ENCODE results near the gene IPO5.
"Not testable (repeated sequence)": the region's sequence is repeated elsewhere in the genome, so short reads cannot be mapped to it uniquely, and the experiment has no call there.

The IPO5 gene

GRCh38 chr13:97948041-97948440, 5.4 kb upstream of the IPO5 start:
- no peak for DNase-seq (ENCODE audit: low read depth in 2 of 2, low spot score in 1 of 2)

GRCh38 chr13:97949316-97949715, 4.2 kb upstream of the IPO5 start:
- not testable (repeated sequence) for DNase-seq (ENCODE audit: low read depth in 2 of 2, low spot score in 1 of 2)

GRCh38 chr13:97951376-97951775, 2.1 kb upstream of the IPO5 start:
- DNase-seq (ENCODE audit: low read depth in 2 of 2, low spot score in 1 of 2), result no peak

GRCh38 chr13:97952831-97953230, 644 bp upstream of the IPO5 start:
- DNase-seq (ENCODE audit: low read depth in 2 of 2, low spot score in 1 of 2), result not testable (repeated sequence)

- no peak for DNase-seq (ENCODE audit: low read depth in 2 of 2, low spot score in 1 of 2)
These were observed 7.9 kb downstream of the IPO5 start for GRCh38 chr13:97961340-97961739.

GRCh38 chr13:97962887-97963286, 9.4 kb downstream of the IPO5 start:
- DNase-seq (ENCODE audit: low read depth in 2 of 2, low spot score in 1 of 2), result no peak

- no peak for DNase-seq (ENCODE audit: low read depth in 2 of 2, low spot score in 1 of 2)
These were observed 13.8 kb downstream of the IPO5 start for GRCh38 chr13:97967226-97967625.

GRCh38 chr13:97967948-97968347, 14.5 kb downstream of the IPO5 start:
- DNase-seq (ENCODE audit: low read depth in 2 of 2, low spot score in 1 of 2), result no peak

- no peak for DNase-seq (ENCODE audit: low read depth in 2 of 2, low spot score in 1 of 2)
These were observed 18.0 kb downstream of the IPO5 start for GRCh38 chr13:97971519-97971918.

- DNase-seq (ENCODE audit: low read depth in 2 of 2, low spot score in 1 of 2), result no peak
These were observed 21.3 kb downstream of the IPO5 start for GRCh38 chr13:97974773-97975172.

GRCh38 chr13:97975280-97975847, 21.9 kb downstream of the IPO5 start:
- no peak for DNase-seq (ENCODE audit: low read depth in 2 of 2, low spot score in 1 of 2)

GRCh38 chr13:97975848-97976609, 22.6 kb downstream of the IPO5 start:
- DNase-seq (ENCODE audit: low read depth in 2 of 2, low spot score in 1 of 2), result peak; percentile 69 to 79

GRCh38 chr13:97976610-97977521, 23.4 kb downstream of the IPO5 start:
- peak in 1 of 2 donors; percentile 9 for DNase-seq (ENCODE audit: low read depth in 2 of 2, low spot score in 1 of 2)

- DNase-seq (ENCODE audit: low read depth in 2 of 2, low spot score in 1 of 2), result no peak
These were observed 24.5 kb downstream of the IPO5 start for GRCh38 chr13:97977982-97978381.

- DNase-seq (ENCODE audit: low read depth in 2 of 2, low spot score in 1 of 2), result no peak
These were observed 25.2 kb downstream of the IPO5 start for GRCh38 chr13:97978651-97979050.

GRCh38 chr13:97979051-97979450, 25.6 kb downstream of the IPO5 start:
- DNase-seq (ENCODE audit: low read depth in 2 of 2, low spot score in 1 of 2), result no peak

- no peak for DNase-seq (ENCODE audit: low read depth in 2 of 2, low spot score in 1 of 2)
These were observed 26.1 kb downstream of the IPO5 start for GRCh38 chr13:97979556-97979955.

GRCh38 chr13:97982286-97982685, 28.8 kb downstream of the IPO5 start:
- DNase-seq (ENCODE audit: low read depth in 2 of 2, low spot score in 1 of 2), result no peak

- no peak for DNase-seq (ENCODE audit: low read depth in 2 of 2, low spot score in 1 of 2)
These were observed 33.4 kb downstream of the IPO5 start for GRCh38 chr13:97986835-97987234.

GRCh38 chr13:97999653-98000052, 46.2 kb downstream of the IPO5 start:
- no peak for DNase-seq (ENCODE audit: low read depth in 2 of 2, low spot score in 1 of 2)

- no peak for DNase-seq (ENCODE audit: low read depth in 2 of 2, low spot score in 1 of 2)
These were observed 50.6 kb downstream of the IPO5 start for GRCh38 chr13:98004107-98004506.

- not testable (repeated sequence) for DNase-seq (ENCODE audit: low read depth in 2 of 2, low spot score in 1 of 2)
These were observed 51.5 kb downstream of the IPO5 start for GRCh38 chr13:98004997-98005396.

Data from stimulated activated CD8-positive, alpha-beta memory T cell treated with anti-CD3 and anti-CD28 coated beads, Interleukin-4, amount 100 ng/mL, for 4 hours (primary cell).